HTERT RPE-1 (cell line): ENCODE data around the gene C2CD4C.
"Not testable (repeated sequence)": the region's sequence is repeated elsewhere in the genome, so short reads cannot be mapped to it uniquely, and the experiment has no call there.

Experiments used
- in situ Hi-C: fragments of 300-500 bp; cut with MboI; formaldehyde crosslinking; loops from 4 replicates; pipeline ENCODE4 v1.14.3; 2020; ENCODE audit warnings: low sequenced_read_pairs

The C2CD4C gene, protein sequence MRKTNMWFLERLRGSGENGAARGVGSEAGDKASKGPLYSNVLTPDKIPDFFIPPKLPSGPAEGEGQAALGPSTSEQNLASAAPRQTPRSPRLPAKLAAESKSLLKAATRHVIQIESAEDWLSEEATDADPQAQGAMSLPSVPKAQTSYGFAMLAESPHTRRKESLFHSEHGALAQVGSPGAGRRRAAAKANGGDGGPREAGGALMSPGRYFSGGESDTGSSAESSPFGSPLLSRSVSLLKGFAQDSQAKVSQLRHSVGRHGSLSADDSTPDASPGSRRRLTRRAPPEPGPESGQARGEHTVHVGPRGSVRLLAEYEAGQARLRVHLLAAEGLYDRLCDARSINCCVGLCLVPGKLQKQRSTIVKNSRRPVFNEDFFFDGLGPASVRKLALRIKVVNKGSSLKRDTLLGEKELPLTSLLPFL

DNA sequence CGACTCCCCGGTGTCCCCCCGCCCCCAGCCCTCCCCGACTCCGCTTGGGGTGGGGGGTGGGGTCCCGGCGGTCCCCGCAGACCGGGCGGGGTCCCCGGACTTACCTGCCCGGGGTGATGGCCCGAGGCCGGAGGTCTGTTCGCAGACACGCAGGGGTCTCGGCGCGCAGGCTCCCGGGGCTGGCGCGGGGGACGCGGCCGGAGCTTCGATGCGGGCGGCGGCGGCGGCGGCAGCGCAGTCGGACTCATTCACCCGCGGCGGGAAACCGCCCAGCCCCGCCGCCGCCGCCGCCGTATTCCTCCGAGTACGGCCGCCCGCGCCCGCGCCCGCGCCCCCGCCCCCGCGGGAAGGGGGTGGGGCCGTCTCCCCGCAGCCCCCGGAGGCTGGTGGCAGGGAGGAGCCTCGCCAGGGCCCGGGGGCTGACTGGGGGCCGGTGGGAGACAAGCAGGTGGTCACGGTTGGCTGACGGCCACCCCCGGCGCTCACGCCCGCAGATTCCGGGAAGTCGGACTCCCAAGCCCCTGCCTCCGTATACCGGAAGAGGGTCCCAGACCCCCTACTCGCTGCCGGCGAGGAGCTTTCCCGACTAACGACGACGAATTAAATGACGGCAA is at the start of gene C2CD4C:
C2CD4C (minus strand) TSS at position 246 of the 614 bp plus-strand sequence. CDS start 786 bp downstream, outside the sequence.
- in situ Hi-C loops, result no loop called here

DNA sequence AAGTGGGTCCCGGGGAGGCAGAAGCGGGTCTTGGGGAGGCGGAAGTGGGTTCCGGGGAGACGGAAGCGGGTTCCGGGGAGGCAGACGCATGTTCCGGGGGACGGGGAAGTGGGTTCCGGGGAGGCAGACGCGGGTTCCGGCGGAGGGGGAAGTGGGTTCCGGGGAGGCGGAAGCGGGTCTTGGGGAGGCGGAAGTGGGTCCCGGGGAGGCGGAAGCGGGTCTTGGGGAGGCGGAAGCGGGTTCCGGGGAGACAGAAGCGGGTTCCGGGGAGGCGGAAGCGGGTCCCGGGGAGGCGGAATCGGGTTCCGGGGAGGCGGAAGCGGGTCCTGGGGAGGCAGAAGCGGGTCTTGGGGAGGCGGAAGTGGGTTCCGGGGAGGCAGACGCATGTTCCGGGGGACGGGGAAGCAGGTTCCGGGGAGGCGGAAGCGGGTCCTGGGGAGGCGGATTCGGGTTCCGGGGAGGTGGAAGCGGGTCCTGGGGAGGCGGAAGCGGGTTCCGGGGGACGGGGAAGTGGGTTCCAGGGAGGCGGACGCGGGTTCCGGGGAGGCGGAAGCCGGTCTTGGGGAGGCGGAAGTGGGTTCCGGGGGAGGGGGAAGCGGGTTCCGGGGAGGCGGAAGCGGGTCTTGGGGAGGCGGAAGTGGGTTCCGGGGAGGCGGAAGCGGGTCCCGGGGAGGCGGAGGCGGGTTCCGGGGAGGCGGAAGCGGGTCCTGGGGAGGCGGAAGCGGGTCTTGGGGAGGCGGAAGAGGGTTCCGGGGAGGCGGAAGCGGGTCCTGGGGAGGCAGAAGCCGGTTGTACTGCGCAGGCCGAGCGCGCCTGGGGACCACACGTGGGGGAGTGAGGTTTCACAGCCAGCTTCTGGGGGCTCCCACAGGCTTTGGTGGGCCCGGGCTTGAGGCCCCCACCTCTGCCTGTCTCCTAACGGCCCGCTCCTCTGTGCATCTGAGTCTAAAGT is 49.4 kb upstream of the C2CD4C start:
- in situ Hi-C loops, result no loop called here

DNA sequence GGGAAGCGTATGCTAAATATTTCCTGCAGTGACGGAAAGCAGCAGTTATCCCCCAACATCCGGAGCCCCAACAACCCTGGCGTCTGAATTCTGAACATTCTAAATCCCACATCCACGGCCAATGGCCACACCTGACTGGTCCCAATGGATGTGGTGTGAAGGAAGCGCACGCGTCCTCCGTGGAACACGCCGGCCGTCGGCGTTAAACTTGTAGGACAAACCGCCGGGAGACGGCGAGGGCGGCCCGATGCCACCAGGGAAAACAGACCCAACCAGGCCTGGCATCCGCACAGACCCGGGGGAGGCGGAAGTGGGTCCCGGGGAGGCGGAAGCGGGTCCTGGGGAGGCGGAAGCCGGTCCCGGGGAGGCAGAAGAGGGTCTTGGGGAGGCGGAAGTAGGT is 48.7 kb upstream of the C2CD4C start:
- in situ Hi-C loops, result no loop called here

DNA sequence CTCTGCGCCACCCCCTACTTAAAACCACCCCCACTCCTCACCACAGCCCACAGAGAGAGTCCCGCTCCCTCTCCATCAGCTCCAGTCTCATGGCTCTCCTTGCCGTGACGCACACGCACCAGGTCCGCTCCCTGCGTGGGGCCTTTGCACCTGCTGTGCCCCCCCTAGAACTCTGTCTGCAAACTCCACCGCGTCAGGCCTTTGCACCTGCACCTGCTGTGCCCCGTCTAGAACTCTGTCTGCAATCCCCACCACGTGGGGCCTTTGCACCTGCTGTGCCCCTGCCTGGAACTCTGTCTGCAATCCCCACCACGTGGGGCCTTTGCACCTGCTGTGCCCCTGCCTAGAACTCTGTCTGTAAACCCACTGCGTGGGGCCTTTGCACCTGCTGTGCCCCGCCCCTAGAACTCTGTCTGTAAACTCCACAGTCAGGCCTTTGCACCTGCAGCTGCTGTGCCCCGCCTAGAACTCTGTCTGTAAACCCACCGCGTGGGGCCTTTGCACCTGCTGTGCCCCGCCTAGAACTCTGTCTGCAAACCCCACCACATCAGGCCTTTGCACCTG is 47.7 kb upstream of the C2CD4C start:
- in situ Hi-C loops, result no loop called here

DNA sequence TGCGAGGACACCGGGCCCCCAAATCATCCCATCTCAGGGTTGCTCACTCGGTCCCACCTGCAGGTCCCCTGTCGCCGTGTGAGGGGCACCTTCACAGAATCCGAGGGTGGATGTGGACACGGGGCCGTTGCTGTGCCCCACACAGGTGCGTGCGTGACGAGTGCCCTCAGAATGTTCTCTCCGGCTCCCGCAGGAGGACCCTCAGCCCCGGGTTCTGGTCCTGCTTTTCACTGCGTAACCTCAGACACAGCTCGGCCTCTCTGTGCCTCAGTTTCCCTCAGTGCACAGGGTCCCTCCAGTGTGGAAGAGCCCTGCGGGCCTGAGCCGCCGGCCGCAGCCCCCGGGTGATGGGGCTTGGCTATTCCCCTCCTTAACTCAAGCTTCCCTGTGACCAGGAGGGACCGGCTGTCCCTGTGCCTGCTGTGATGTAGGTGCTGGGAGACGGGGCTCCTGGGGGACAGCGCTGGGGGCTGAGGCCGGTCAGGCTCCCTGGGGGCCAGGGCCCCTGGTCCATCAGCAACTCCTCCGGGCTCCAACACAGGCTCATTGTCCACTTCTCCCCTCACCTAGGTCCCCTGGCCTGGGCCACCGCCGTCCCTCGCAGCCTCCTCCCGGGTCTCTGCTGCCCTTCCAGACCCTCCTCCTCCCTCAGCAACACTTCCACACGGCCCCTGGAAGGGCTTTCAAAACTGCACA is 47.1 kb upstream of the C2CD4C start:
- in situ Hi-C loops, result no loop called here

DNA sequence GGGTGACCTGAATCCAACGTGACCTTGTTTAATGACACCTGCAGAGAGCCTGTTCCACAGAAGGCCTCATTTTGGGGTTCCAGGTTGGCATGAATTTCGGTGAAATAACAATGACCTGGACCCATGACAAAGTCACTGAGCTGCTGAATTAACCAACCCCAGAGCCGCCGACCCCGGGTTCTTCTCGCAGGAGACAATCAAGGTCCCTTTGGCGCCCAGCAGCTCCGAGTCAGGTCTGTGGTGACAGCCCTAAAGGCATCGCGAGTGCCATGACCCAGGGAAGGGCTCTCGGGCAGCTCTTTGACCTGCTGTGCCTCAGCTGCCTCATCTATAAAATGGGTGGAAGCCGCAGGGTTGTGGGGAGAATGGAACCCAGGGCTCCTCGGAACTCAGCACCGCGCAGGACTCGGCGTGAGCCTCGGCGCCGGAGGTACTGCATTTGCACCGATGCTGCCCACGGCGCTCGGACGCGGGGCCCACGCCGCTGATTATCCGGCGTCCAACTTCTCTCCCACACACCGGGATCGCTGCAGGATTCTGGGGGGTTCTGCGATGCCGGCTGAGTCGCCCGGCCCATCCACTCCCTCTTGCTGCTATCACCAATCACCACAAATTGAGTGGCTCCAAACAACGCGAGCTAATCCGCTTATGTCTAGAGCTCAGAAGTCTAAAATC is 46.2 kb upstream of the C2CD4C start:
- in situ Hi-C loops, result no loop called here

DNA sequence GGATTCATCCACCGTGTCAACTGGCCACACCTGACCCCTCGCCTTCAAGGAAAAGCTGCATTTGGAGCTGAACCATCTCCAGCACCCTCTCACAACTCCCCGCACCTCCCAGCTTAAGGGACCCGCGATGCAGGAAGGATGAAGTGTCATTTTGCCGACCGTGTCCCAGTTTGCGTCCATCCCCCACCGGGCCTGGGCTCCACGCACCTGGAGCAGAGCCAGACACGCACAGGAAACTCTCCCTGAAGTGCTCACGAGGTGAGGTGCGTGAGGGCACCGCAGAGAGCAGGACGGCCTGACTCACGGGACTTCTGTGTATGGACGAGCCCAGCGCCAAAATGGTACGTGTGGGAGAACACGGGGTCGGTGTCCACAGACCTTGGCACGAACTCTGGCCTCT is 44.7 kb upstream of the C2CD4C start:
- in situ Hi-C loops, result no loop called here

DNA sequence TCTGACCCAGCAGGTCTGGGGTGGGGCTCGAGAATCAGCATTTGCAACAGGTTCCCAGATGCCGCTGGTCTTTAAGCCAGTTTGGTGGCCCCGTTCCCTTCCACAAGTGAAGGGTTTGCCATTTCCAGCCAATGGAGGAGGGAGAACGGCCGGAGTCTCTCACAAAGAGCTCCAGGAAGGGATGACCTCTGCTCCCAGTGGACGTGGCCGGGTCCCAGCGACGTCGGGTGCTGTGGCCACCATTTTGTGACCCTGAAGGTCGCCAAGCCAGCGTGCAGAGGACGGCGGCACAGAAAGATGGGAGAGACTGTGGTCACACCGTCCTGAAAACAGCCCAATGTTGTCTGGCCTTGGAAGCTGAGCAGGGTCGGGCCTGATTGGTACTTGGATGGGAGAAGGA is 43.9 kb upstream of the C2CD4C start:
- in situ Hi-C loops, result no loop called here

DNA sequence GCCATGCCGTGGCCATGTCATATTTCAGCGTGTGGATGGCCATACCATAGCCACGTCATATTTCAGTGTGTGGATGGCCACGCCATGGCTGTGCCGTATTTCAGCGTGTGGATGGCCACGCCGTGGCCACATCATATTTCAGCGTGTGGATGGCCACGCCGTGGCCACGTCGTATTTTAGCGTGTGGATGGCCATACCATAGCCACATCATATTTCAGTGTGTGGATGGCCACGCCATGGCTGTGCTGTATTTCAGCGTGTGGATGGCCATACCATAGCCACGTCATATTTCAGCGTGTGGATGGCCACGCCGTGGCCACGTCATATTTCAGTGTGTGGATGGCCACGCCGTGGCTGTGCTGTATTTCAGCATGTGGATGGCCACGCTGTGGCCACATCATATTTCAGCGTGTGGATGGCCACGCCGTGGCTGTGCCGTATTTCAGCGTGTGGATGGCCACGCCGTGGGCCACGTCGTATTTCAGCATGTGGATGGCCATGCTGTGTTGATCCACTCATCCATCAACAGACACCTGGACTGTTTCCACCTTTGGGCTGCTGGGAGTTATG is 42.0 kb upstream of the C2CD4C start:
- in situ Hi-C loops, result not testable (repeated sequence)

DNA sequence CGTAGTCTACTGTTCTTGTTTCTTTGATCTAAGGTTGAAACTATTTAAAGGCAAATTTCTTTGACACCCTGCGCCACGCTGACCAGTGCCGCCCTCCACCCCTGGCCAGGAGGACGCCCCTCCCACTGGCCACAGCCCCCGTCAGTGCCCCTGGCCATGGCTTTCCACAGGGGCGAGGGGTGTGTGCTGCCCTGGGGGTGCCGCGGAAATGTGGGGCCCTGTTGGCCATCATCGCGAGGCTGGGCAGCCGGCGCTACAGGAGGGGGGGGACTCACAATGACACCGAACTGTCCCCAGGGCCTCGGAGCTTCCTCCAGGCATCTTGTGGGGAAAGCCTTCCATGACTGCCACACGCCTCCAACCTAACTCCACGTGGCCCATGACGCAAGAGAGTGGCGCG is 41.0 kb upstream of the C2CD4C start:
- in situ Hi-C loops, result no loop called here

DNA sequence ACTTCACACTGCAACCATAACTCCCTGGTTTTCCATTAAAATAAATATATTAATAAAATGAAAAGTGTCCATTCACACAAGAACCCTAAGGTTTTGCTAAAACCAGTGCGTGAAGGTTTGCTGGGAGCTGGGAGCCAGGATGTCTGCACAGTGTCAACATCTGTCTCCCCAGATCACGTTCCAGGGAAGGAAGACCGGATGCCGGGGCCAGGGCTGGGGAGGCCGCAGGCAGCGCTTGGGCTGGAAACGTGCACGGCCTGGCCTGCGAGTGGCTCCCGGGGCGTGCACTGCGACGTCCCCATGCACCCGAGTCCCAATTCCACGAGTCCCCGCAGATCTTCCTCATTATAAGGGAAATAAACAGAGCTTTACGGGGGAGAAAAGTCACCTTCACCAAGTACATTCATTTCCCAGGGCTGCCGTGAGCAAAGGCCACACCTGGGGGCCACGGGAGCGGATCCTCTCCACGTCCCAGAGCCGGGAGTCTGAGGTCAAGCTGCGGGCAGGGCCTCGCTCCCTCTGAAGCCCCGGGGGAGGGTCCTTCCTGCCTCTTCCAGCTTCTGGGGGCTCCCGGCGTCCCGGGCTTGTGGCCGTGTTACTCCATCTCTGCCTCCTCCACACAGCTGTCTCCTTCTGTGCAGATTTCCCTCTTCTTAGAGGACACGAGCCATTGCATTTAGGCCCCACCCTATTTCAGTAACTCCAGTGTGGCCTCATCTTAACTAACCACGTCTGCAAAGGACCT is 39.0 kb upstream of the C2CD4C start:
- in situ Hi-C loops, result no loop called here

DNA sequence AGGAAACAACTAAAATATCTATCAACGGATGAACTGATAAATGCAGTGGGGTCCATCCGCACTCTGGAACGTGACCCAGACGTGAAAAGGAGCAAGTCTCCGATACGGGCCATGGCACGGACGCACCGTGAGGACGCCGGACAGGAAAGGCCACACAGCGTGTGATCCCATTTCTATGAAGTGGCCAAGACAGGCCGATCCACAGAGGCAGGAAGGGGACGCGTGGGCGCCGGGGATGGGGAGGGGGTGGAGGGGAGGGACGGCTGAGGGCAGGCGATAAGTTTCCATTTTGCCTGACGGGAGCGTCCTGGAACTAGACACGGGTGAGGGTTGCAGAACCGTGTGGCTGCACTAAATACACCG is 38.1 kb upstream of the C2CD4C start:
- in situ Hi-C loops, result no loop called here

DNA sequence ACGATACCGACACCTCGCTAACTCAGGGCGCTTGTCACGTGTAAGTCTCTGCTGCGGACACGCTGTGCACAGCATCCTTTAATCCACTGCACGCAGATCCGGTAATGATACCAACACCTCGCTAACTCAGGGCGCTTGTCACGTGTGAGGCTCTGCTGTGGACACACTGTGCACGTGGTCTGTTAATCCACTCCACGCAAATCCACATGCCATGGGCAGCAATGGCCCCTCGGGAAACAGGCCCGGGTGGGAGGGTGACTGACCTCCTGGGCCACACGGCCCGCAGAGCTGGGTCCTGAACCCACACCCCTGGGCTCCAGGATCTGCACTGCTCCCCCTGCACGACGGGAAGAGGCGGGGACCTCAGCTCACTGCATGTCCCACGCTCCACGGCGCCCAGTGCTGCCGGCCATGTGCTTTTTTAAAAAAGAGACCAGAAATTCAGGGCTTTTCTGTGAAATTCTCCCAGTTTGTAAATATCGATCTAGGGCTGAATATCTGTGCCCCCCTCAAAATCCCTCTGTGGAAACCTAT is 35.8 kb upstream of the C2CD4C start:
- in situ Hi-C loops, result no loop called here

DNA sequence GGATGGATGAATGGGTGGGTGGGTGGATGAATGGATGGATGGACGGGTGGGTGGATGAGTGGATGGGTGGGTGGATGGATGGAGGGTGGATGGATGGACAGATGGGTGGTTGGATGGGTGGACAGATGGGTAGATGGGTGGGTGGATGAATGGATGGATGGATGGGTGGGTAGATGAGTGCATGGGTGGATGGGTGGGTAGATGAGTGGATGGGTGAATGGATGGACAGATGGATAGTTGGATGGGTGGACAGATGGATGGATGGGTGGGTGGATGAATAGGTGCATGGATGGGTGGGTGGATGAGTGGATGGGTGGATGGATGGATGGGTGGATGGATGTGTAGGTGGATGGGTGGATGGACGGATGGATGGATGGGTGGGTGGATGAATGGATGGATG is 34.1 kb upstream of the C2CD4C start:
- in situ Hi-C loops, result no loop called here

DNA sequence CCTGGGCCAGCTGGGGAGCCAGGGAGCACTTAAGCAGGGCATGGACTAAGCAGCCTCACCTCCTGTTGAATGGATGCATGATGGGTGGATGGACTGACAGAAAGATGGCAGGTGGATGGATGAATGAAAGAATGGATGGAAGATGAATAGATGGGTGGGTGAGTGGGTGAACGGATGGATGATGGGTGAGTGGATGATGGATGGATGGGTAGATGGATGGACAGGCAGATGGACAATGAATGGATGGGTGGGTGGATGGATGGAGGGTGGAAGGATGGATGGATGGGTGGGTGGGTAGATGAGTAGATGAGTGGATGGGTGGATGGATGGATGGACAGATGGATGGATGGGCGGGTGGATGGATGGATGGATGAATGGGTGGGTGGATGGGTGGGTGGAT is 33.1 kb upstream of the C2CD4C start:
- in situ Hi-C loops, result no loop called here

DNA sequence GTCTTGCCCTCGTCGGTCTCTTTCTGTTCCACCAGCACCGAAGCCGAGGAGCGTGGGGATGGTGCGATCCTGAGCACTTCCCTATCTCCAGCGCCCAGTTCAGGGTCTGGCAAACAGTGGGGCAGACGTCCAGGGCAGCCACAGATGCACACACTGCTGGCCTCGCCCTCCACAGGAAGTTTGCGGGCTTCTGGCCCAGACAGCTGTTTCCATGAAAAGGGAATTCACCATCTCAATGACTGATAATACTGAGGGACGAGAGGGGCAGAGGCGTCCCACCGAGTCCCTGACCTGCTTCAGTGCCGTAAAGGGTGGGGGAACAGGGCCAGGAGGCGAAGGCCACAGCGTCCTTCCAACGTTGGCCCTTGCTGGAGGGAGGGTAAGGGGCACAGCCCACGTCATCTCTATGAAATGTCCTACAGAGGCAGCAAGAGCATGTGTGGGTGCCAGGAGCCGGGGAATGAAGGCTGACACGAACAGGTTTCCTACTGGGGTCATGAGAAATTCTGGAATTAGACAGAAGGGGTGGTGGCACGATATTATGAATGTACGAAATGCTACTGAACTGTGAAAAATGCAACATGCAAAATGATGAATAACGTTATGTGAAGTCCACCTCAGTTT is 32.4 kb upstream of the C2CD4C start:
- in situ Hi-C loops, result no loop called here

DNA sequence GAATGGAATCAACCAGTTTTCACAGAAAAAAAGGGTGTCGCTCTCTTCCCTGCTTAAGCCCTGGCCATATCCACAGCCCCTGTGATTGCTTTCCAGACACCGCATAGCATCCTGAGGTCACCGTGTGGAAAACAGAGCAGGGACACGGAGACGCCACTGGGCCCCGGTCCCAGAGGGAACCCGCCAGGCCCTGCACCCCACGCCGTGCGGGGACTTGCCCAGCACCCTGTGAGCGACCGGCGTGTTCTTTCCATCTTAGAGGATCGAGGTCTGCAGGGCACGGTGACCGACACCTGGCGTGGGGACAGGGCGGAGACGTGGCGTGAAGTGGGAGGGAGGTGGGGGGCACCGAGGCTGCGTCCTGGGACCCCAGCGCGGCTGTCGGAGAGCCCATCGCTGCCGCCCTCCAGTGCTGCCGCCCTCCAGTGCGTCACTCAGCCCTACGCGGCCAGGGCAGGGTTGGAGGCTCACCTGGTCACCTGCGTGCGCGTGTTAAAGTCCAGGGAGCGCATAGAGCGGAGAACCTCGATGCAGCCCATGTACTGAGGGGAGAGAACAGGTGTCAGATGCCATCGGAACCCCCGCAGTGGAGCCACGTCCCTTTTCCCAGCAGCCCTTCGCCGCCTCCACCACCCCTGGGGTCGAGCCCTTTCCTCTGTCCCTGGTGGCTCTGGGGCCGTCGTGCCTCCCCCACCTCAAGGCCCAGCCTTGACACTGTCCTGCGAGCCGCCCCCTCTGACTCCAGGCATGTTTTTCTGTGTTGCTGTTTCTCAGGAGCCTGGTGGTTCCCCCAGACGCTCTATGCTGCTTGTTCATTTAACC is 31.7 kb upstream of the C2CD4C start:
- in situ Hi-C loops, result no loop called here
